ENCODE measurements around the gene TMEM88.
A peak's percentile ranks its signal among the peaks of the same experiment; 100 is the strongest.

Gene TMEM88

GRCh38 chr17:7824021-7824924, 30.6 kb upstream of the TMEM88 start:
- no peaks in the 10 kb centered on the region for H3K9me3 Mint-ChIP-seq
- no peaks in the 10 kb centered on the region for H3K36me3 Mint-ChIP-seq
- H3K4me3 Mint-ChIP-seq = no peak overlapping the region
- no peaks in the 10 kb centered on the region for H3K27me3 Mint-ChIP-seq
- peaks cover 14% of the 10 kb centered on the region for H3K4me1 Mint-ChIP-seq
- H3K27ac Mint-ChIP-seq = no peak overlapping the region

DNA sequence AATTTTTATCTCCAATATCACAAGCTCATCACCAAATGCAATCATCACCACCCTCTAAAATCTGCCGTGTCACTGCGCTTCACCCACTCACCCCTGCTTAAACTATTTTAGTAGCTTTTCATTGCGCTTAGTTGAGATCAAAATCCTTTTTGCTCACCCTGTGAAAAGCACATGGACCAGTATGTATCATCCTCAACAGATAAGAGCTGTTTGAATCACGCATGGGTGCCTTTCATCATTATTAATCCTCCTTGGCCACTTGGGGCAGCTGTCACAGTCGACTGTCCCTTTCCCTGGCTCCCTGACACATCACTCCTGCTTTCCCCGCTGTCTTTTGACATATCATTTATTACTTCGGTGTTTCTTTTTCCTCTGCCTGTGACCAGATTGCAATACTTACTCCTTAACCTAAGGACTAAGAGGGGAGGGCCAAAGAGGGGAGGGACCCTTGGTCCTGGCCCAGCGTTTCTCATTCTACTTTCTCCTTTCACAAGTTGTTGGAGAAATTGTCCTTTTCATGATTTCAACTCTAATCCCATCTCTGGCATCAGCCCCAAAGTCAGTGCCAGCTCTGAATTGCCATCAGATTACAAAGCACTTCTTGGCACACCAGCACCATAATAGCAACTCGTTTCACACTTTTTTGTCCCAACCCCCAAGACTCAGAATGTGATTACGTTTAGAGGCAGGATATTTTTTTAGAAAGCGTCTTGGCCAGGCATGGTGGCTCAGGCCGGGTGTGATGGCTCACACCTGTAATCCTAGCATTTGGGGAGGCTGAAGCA, 29.5 kb upstream of the TMEM88 start:
- Mint-ChIP-seq H3K36me3 (no peaks in the 10 kb centered on the region), H3K4me1 (peaks cover 14% of the 10 kb centered on the region), H3K9me3 (no peaks in the 10 kb centered on the region), H3K27me3 (no peaks in the 10 kb centered on the region), H3K27ac (peak overlapping the region; percentile 6), H3K4me3 (no peak overlapping the region)

- no peaks in the 10 kb centered on the region for H3K9me3 Mint-ChIP-seq
- no peaks in the 10 kb centered on the region for H3K36me3 Mint-ChIP-seq
- peak overlapping the region; percentile 23 for H3K27ac Mint-ChIP-seq
- H3K4me3 Mint-ChIP-seq = no peak overlapping the region
- peaks cover 7% of the 10 kb centered on the region for H3K4me1 Mint-ChIP-seq
- no peaks in the 10 kb centered on the region for H3K27me3 Mint-ChIP-seq
Measured at GRCh38 chr17:7830616-7831015, 24.2 kb upstream of the TMEM88 start.

DNA sequence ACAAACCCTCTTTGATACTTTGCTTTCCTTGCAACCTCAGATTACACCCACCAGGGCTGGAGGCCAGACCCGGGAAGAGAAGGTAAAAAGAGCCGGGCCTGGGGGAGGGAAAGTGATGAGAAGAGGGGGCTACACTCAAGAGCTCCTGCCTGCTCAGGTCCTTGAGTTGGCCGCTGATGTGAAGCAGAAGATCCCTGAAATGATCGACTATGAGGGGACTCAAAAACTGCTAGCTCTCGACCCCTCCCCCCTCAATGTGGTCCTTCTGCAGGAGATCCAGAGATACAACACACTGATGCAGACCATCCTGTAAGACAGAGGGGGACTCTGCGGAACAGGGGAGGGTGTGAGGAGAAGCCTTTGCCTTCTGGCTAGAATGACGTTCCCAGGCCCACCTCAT, 23.6 kb upstream of the TMEM88 start:
- no peak overlapping the region for H3K27ac Mint-ChIP-seq
- H3K4me3 Mint-ChIP-seq = no peak overlapping the region
- H3K4me1 Mint-ChIP-seq = peaks cover 9% of the 10 kb centered on the region
- H3K27me3 Mint-ChIP-seq = no peaks in the 10 kb centered on the region
- H3K9me3 Mint-ChIP-seq = no peaks in the 10 kb centered on the region
- H3K36me3 Mint-ChIP-seq = no peaks in the 10 kb centered on the region

- H3K27me3 Mint-ChIP-seq = no peaks in the 10 kb centered on the region
- H3K4me3 Mint-ChIP-seq = no peak overlapping the region
- H3K27ac Mint-ChIP-seq = no peak overlapping the region
- H3K9me3 Mint-ChIP-seq = no peaks in the 10 kb centered on the region
- peaks cover 21% of the 10 kb centered on the region for H3K4me1 Mint-ChIP-seq
- H3K36me3 Mint-ChIP-seq = no peaks in the 10 kb centered on the region
Measured at GRCh38 chr17:7832431-7832830, 22.4 kb upstream of the TMEM88 start.

DNA sequence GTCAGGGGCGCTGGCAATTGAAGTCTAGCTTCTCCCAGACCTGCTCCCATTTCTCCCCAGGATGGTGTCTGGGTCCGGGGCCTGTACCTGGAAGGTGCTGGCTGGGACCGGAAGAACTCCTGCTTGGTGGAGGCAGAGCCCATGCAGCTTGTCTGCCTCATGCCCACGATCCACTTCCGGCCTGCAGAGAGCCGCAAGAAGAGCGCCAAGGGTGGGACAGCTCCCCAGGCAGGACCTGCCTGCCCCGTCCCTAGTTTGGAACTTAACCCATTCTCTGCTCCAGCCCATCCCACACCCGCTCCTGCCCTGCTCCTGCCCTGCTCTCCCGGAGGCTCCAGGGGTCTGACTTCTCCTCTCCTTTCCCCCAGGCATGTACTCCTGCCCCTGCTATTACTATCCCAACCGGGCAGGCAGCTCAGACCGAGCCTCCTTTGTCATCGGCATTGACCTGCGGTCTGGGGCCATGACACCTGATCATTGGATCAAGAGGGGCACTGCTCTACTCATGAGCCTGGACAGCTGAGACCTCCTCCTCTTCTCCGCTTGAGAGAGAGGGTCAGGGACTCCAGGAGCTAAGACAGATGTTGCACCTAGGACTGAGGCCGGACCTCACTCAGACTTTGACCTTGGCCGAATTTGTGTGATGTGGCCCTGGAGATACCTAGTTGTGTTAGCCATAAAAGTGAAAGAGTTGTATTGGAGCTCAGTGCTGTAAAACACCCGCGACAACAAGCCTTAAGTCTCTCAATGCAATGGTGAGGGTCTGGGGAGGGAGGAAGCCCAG, 21.7 kb upstream of the TMEM88 start:
- peak overlapping the region; percentile 84 for H3K27ac Mint-ChIP-seq
- peaks cover 26% of the 10 kb centered on the region for H3K4me1 Mint-ChIP-seq
- no peaks in the 10 kb centered on the region for H3K27me3 Mint-ChIP-seq
- no peaks in the 10 kb centered on the region for H3K9me3 Mint-ChIP-seq
- no peaks in the 10 kb centered on the region for H3K36me3 Mint-ChIP-seq
- peak overlapping the region; percentile 90 for H3K4me3 Mint-ChIP-seq

DNA sequence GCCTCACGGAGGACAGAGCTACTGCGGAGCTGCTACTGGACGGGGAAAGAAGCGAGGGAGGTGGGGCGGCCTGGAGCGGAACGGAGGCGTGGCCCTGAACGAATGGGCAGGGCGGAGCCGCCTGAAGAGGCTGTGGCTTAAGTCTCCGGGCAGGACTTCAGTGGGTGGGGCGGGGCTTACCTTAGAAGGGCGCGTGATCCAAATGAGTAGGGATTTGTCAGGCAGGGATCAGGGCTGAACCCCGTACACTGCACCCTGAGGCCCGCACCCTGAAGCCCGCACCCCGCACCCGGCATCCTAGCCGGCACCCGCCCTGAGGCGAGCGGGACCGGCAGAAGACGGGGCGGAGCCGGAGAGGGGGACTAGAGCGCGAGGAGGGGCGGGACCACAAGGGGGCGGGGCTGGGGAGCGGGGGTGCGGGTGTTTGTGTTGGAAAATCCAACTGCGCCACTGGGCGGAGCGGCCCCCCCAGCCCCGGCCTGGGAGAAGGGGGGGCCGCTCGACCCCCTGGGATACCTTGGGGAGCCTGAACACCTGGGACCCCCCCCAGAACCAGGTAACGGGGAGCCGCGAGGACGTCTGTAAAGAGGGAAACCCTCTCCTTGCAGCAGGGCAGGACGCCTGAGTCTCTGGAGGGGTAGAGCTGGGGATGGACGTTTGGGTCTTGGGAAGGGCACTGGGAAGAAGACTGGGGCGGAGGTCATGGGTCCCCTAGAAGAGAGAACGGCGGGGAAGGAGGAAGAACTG, 20.9 kb upstream of the TMEM88 start, which contains the start of gene KDM6B:
KDM6B (plus strand) TSS at position 423 of the 747 bp plus-strand sequence. CDS start 11,338 bp downstream, outside the sequence.
- Mint-ChIP-seq H3K4me1 (peaks cover 33% of the 10 kb centered on the region), H3K27me3 (no peaks in the 10 kb centered on the region), H3K4me3 (peak within 1 kb of the TSS; percentile 90), H3K27ac (peak within 1 kb of the TSS; percentile 84), H3K36me3 (no peaks in the 10 kb centered on the region), H3K9me3 (no peaks in the 10 kb centered on the region)

- H3K4me1 Mint-ChIP-seq = peaks cover 38% of the 10 kb centered on the region
- H3K4me3 Mint-ChIP-seq = peak overlapping the region; percentile 88
Measured at GRCh38 chr17:7834542-7834956, 20.3 kb upstream of the TMEM88 start.

GRCh38 chr17:7834957-7835813, 19.7 kb upstream of the TMEM88 start:
- Mint-ChIP-seq H3K36me3 (no peaks in the 10 kb centered on the region), H3K27ac (peak overlapping the region; percentile 84), H3K4me3 (peak overlapping the region; percentile 88), H3K9me3 (no peaks in the 10 kb centered on the region), H3K4me1 (peaks cover 45% of the 10 kb centered on the region), H3K27me3 (no peaks in the 10 kb centered on the region)

More at GRCh38 chr17:7834542-7834956, 20.3 kb upstream of the TMEM88 start:
- Mint-ChIP-seq H3K36me3 (no peaks in the 10 kb centered on the region), H3K27ac (peak overlapping the region; percentile 84), H3K27me3 (no peaks in the 10 kb centered on the region), H3K9me3 (no peaks in the 10 kb centered on the region)

- H3K27ac Mint-ChIP-seq = peak overlapping the region; percentile 94
- peak overlapping the region; percentile 88 for H3K4me3 Mint-ChIP-seq
- no peaks in the 10 kb centered on the region for H3K27me3 Mint-ChIP-seq
- peaks cover 4% of the 10 kb centered on the region for H3K36me3 Mint-ChIP-seq
- H3K4me1 Mint-ChIP-seq = peaks cover 53% of the 10 kb centered on the region
- H3K9me3 Mint-ChIP-seq = no peaks in the 10 kb centered on the region
Measured at GRCh38 chr17:7835814-7836595, 18.9 kb upstream of the TMEM88 start.

DNA sequence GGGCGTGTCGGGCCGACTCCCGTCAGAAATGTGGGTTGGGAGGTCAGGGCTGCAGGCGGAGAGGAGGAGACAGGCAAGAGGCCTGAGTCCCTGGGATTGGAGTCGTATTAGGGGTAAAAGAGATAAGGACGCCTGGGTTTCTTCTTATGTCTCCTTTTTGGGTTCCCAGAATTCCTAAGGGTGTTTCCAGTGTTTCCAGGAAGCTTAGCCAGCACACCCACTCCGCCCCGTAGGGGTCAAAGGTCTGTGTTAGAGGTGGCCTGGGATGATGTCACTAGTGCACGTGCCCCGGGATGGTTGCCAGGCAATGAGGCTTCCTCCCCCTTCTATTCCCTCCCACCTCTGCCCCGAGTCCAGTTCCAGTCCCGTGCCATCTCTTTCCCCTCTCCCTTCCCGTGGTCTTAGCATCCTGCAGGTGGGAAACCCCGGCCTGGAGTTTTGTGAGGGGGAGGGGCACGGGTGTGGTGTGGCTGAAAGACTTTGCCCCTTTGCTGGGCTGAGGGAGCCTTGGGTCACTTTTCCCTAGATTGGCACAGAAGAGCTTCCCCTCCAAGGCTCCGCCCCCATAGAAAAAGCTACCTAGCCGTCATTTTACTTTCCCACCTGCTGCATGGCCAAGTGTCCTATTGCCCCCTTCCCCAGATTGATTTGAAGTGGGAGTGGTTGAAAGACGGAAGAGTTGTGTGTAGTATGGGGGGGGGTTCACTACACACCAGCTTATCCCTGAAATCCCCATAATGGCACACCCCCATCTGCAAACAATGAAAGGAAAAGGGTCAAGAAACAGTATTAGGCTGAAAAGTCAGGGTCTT, 18.1 kb upstream of the TMEM88 start:
- Mint-ChIP-seq H3K4me3 (peak overlapping the region; percentile 88), H3K27me3 (no peaks in the 10 kb centered on the region), H3K36me3 (peaks cover 4% of the 10 kb centered on the region), H3K27ac (peak overlapping the region; percentile 91), H3K9me3 (no peaks in the 10 kb centered on the region), H3K4me1 (peaks cover 55% of the 10 kb centered on the region)

GRCh38 chr17:7837408-7838088, 17.3 kb upstream of the TMEM88 start:
- Mint-ChIP-seq H3K27ac (peak overlapping the region; percentile 91), H3K27me3 (no peaks in the 10 kb centered on the region), H3K36me3 (peaks cover 4% of the 10 kb centered on the region), H3K9me3 (no peaks in the 10 kb centered on the region), H3K4me3 (peak overlapping the region; percentile 88), H3K4me1 (peaks cover 55% of the 10 kb centered on the region)
